HG03064 (cell line): Measurements from ENCODE around the gene IDH2.

ENCODE experiments used
- ATAC-seq: cut with Tn5 transposase; IDR thresholded peaks from one replicate; pipeline ENCODE4 v1.9.1; 2021; ENCODE audit warnings: low read depth; ENCODE audit not compliant: unreplicated experiment

The IDH2 gene

DNA sequence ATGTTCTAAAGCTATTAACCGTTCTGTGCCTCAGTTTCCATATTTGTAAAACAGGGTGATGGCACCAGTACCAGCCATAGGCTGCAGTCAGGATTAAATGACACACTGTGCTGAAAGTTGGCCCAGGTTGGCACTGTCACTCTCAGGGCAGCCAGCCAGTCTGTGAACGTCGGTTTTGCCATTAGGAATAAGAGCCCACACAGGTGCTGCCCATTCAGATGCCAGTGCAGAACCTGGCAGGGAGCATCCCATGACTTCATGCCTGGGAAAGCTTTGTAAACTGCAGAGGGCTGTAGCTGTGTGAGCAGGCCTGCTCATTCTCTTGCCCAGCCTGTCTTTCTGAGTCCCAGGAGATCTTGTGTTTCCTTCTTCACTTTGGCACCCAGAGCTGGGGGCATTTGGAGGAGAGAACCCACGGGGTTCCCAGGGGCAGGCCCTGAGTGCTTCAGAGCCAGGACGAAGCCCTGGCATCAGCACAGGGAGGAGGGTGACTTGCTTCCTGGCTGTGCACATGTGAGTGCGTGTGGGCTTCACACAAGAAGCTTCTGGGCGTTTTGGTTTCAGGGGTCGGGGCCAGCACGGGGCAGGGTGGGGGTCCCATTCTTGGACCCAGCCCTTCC lies 54.2 kb downstream of the IDH2 start:
- ATAC-seq = no peak

- ATAC-seq = no peak
Measured at GRCh38 chr15:90046911-90047392, 55.3 kb downstream of the IDH2 start.

DNA sequence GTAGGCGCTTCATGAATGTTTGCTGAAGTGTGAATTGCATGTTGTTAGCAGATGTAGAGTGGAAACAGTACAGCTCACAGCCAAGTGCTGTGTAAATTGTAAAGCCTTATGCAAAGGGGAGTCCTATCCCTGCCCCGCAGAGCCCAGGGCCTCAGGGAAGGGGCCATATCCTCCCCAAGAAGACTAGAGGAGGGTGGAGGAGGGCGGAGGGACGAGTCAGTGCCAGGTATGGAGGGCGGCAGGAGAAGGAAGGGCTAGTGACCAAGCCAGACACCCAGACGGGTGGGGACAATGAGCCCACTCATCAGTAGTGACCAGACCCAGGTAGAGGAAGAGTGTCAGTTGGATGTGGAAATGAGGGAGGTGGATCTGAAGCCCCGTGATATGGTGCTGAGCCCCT lies 56.0 kb downstream of the IDH2 start:
- no peak for ATAC-seq

GRCh38 chr15:90044916-90045371 lies 57.3 kb downstream of the IDH2 start:
- ATAC-seq = no peak

GRCh38 chr15:90044191-90044590 lies 58.1 kb downstream of the IDH2 start:
- no peak for ATAC-seq

DNA sequence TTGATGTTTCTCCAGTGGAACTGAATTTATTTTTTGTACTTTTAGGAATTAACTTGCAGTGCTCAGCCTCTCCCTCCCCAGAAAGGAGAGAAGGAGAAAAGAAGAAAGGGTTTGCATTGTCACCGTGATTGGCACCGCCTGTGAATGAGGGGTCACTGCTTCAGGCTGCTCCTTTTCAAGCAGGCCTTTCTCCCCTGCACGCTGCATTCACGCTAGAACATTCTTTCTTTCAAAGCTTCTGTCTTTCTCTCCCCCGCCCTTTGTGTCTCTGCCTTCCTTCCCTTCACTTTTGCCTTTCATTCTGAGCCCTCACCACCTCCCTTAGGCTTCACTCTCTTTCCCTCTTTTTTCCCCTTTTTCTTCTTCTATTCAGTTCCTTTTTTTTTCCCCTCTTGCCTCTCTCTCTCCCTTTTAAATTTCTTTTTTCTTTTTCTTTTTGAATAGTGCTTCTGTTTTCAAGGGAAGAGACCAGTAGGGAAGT lies 58.7 kb downstream of the IDH2 start:
- ATAC-seq = no peak

- no peak for ATAC-seq
Measured at GRCh38 chr15:90042766-90043529, 59.3 kb downstream of the IDH2 start.

GRCh38 chr15:90042356-90042755 lies 59.9 kb downstream of the IDH2 start:
- ATAC-seq = no peak

DNA sequence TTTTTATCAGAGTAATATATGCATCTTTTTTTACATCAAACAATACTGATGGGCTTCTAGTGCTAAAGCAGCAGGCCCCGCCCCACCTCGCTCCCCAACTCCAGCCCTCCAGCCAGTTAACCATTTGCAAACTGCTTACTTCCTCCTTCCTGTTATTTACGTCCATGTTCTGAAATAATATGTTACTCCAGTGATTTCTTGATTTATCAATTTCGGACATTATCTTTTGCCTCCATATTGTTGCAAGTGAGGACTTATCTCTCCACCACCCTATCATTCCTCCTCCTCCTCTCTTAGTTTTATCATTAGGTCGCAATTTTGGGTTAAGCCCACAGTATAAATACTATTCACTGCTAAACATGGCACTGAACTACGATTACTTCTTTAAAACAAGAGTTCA lies 61.6 kb downstream of the IDH2 start:
- ATAC-seq = no peak

GRCh38 chr15:90039996-90040395 lies 62.3 kb downstream of the IDH2 start:
- no peak for ATAC-seq

GRCh38 chr15:90038632-90039095 lies 63.6 kb downstream of the IDH2 start:
- ATAC-seq = no peak

DNA sequence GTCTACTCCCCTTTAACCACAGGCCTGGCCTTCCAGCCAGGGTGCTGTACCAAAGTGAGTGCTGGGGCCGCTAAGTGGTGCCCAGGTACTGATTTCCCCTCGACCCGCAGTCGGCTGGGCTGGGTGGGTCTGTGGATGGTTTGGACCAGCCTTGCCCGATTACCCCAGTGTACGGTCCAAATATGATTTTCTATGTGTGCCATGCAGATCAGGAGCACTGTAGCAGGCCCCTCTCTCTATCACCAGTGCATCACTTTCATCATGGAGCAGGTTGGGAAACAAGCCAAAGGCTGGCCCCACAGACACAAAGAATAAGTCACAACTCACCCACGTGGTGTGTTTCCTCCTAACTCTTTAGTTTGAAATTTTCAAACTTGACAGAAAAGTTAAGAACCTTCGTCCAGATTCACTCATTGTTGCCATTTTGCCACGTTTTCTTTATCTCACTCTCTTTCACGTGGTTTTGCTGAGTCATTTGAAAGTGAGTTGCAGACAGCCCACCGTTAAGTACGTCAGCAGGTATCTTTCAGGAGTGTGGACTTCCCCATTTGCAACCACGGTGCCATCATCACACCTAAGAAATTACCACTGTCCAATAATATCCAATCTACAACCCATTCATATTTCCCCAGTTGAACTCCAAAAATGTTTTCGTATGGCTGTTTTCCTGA lies 64.2 kb downstream of the IDH2 start:
- no peak for ATAC-seq

DNA sequence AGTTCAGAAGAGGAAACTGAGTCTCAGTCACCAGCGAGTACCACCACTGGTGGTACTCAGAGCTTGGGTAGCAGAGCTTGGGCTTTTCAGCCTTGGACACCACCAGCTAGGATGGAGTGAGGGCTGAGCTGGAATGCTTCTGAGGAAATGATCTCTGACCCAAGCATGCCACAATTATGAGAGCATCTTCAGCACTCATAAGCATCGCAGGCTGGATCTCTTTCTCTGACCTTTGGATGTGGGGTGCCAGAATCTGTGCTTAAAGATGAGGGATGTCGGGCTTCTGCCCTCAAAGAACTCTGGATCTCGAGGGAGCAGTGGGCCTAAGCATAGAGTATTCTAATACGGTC lies 64.8 kb downstream of the IDH2 start:
- ATAC-seq = no peak

DNA sequence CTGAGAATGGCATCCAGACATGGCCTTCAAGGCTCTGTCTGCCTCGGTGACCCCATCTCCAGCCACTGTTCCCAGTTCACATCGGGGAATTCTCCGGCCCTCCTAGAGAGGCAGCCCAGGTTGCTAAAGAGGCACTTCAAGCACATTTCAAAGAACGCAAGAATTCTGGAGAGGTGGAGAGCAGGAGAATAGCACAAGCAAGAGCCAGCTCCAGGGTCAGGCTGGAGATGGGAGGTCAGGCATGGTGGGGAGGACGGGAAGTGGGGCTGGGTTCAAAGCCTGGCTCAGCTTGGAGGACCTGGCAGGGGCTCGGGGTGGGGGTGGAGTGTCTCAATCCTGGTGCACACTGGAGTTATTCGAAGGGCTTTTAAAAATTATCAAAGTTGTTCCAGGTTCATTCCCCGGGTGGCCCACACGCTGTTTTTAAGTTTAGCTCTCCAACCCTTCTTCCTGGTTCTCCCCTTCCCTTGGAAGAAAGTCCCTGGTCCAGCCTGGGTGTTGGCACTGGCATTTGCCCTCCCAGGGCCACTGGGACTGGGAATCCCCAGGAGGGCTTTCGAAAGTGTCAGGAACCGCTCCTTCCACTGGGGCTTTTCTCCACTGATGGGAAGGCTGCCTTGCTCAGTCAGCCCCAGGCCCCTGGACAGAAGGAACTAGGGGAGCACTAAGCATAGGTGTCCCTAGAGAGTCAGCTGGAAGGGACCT lies 65.3 kb downstream of the IDH2 start:
- no peak for ATAC-seq

DNA sequence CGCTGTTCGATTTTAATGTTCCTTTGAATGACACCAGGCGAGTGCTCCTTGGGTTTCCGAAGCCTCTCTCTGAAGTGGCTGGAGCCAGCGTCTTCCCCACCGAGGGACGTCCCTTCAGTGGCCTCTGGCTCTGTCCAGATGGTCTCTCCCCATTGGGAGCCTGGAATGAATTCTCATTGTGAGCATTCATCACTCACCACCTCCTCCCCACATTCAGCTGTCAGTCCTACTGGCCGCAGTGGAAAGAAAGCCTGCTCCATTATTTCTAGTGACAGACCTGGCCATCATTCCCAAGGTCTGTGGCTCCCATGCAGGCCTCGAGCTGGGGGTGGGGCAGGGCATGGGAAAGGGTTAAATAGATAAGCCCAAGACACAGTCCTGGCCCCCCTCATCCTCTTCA lies 65.9 kb downstream of the IDH2 start:
- ATAC-seq = no peak

DNA sequence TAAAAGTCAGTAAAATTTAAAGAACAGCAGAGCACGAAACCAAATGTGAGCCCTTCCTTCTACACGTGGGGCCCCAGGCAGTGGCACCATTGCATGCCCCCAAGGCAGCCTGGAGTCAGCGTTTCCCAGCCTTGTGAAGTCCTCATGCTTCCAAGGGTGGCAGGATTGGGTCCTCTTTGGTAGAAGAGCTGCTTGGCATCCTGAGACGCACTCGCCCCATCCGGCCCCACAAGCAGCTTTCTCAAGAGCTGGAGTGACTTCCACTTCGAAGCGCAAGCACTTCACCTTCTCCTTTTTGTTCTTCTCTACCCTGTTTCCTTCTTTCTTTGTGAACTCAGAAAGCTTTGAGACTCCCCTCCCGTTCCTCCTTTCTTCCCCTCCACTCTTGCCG lies 66.4 kb downstream of the IDH2 start:
- ATAC-seq = no peak

DNA sequence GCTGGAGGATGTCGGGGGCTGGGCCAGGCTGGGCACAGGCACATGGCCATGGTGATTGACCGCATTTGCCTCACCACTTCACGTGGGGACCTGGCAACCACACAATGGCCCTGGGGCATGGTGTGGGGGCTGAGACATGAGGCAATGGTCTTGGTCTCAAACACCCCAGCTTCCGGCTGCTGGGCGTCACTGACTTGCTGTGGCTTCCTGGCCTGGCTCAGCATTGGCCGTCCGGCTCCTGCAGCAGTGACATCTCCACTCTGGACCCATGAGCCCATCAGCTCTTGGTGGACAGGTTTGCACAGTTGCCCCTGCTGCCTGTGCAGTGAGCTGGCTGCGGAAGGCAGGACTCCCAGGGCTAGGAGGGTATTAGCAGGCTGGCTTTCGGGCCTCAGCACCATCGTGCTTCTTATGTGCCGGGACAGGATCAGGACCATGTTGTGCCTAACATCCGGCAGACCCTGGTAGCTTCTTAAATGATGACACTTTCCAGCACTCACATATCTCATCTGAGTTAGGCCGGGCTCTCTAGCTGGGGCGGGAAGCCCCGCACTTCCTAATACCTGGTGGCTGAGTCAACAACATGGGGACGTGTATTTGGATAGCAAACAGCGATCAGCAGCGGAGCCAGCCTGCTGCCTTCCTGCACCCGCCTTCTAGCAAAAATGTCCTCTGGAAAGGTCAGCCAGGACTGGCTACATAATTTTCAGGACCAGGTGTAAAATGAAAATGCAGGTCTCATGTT lies 67.0 kb downstream of the IDH2 start:
- no peak for ATAC-seq

DNA sequence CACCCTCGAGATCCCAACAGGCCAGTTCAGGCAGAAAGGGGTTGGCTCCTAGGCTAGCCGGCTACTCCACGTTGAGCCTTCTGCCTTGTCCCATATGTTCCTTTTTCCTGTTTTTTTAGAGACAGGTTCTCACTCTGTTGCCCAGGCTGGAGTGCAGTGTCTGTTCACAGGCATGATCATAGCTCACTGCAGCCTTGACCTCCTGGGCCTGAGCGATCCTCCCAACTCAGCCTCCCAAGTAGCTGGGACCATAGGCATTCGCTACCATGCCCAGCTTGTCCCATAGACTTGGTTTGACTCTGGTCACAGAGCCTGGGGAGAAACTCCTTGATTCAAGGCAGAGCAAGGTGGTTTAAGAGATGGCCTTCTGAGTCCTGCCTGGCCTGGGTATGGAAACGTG lies 68.8 kb downstream of the IDH2 start:
- ATAC-seq = no peak
